Osteoblast (primary cell): ENCODE results near the gene CXADR. TPM values are rescaled to one million over a fixed set of nuclear protein-coding genes. Genes with fewer than 3 reads are reported as not detected.

Experiments used
- DNase-seq: peaks from one replicate; pipeline ENCODE4 v3.0.0; 2011; ENCODE audit warnings: low spot score, mixed read lengths; ENCODE audit not compliant: insufficient read length; ENCODE audit errors: missing footprints
- H2AFZ ChIP-seq: 2 replicates; pipeline ENCODE4 v1.6.0; 2011; ENCODE audit warnings: mild to moderate bottlenecking, low read length
- H3K27ac ChIP-seq: 2 replicates; pipeline ENCODE4 v1.5.1; 2011; ENCODE audit warnings: mild to moderate bottlenecking, low read depth, low read length, moderate library complexity
- H3K27me3 ChIP-seq: 2 replicates; pipeline ENCODE4 v1.6.0; 2012; ENCODE audit warnings: mild to moderate bottlenecking, control low read depth, inconsistent platforms, low read length, moderate library complexity; ENCODE audit not compliant: insufficient read depth
- H3K36me3 ChIP-seq: 2 replicates; pipeline ENCODE4 v1.5.1; 2011; ENCODE audit warnings: mild to moderate bottlenecking, low read length, control low read depth, moderate library complexity; ENCODE audit not compliant: insufficient read depth
- H3K4me1 ChIP-seq: 2 replicates; pipeline ENCODE4 v1.5.1; 2011; ENCODE audit warnings: mild to moderate bottlenecking, low read length, control low read depth, moderate library complexity; ENCODE audit not compliant: insufficient read depth
- H3K4me2 ChIP-seq: 2 replicates; pipeline ENCODE4 v1.6.0; 2011; ENCODE audit warnings: mild to moderate bottlenecking, low read length; ENCODE audit not compliant: insufficient read depth
- H3K4me3 ChIP-seq: fragments of 200-600 bp; sonication (generic); 3 replicates; pipeline ENCODE4 v1.5.1; 2012; ENCODE audit warnings: mild to moderate bottlenecking, low read length, inconsistent platforms; ENCODE audit not compliant: insufficient read depth
- H3K79me2 ChIP-seq: 2 replicates; pipeline ENCODE4 v1.6.0; 2012; ENCODE audit warnings: mild to moderate bottlenecking, low read length, control low read depth, inconsistent platforms; ENCODE audit not compliant: insufficient read depth
- H3K9me3 ChIP-seq: 2 replicates; pipeline ENCODE4 v1.5.1; 2011; ENCODE audit warnings: low read depth, low read length, control low read depth
- H4K20me1 ChIP-seq: 2 replicates; pipeline ENCODE4 v1.6.0; 2012; ENCODE audit warnings: mild to moderate bottlenecking, low read length, control low read depth; ENCODE audit not compliant: insufficient read depth
- CTCF ChIP-seq: IDR thresholded peaks from 2 replicates; pipeline ENCODE4 v1.5.1; 2011; ENCODE audit warnings: mild to moderate bottlenecking, low read depth, low read length, moderate library complexity; ENCODE audit errors: extremely low read depth
- total RNA-seq: library from RNA; depleted of rRNA; stranded (reverse); fragments of >200 nt; gene quantifications from 2 replicates; pipeline ENCODE4 v1.2.3, GENCODE V29; 2012

The CXADR gene
- total RNA-seq, 1 donor, result 0.36 TPM

DNA sequence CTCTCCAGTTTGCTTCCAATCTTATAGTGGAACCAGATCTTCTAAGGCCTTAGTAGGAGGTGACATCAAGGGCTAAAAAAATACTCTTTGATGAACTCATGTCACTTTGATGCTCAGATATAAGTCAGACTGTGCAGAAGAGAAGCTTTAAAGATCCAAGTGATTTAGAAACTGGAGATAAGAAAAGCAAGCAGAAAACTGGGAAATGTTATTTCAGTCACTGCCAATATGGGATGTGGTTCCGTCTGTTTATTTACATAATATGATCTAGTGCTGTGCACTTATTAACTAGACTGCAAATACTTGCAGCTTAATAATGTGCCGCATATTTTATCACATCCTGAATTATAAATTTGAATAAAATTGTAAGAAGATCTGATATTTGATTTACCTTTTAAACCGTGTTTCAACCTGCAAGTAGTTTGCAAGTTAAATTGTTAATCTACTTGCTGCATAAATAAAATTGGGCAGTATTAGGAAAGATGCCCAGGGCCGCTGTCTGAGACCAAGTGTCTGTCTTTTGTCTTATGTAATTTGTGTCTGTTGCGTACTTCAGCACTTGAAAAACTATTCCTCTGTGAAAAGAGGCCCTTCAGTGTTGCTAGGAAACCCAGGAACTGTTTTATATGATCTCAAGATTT, 29.6 kb downstream of the CXADR start:
- Histone ChIP-seq H3K36me3 (no peaks in the 10 kb centered on the region), H3K4me3 (no peak overlapping the region), H3K27ac (no peak overlapping the region), H2AFZ (no peak overlapping the region), H3K9me3 (no peaks in the 10 kb centered on the region), H4K20me1 (no peaks in the 10 kb centered on the region), H3K4me2 (no peak overlapping the region), H3K27me3 (peaks cover 3% of the 10 kb centered on the region), H3K79me2 (no peaks in the 10 kb centered on the region), H3K4me1 (no peaks in the 10 kb centered on the region)
- no peak for DNase-seq
- no peak for TF ChIP-seq CTCF

DNA sequence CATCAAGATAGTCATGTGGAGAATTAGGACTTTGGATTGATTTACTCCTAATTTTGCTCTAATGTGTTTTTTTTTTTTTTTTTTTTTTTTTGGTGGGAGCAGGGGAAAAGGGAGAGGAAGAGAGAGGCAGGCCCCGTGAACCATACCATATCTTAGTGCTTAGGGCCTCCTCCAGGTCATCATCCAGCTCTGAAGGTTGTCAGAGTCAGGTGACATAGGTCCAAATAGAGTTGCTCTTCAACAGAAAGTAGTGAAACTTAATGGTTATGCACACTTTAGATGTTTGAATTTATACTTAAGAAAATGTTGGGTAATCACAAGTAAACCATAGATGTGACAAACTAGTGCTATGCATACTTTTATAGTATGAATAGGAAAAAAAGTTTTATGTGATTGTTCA, 32.2 kb downstream of the CXADR start:
- TF ChIP-seq CTCF, result no peak
- Histone ChIP-seq H3K4me1 (no peaks in the 10 kb centered on the region), H4K20me1 (no peaks in the 10 kb centered on the region), H3K79me2 (no peaks in the 10 kb centered on the region), H3K27me3 (peaks cover 3% of the 10 kb centered on the region), H3K4me2 (no peak overlapping the region), H2AFZ (no peak overlapping the region), H3K36me3 (no peaks in the 10 kb centered on the region), H3K27ac (no peak overlapping the region), H3K9me3 (no peaks in the 10 kb centered on the region), H3K4me3 (no peak overlapping the region)
- DNase-seq, result no peak

- no peak for DNase-seq
- H3K4me1 ChIP-seq, result no peaks in the 10 kb centered on the region
- H3K27ac ChIP-seq, result no peak overlapping the region
- no peaks in the 10 kb centered on the region for H3K79me2 ChIP-seq
- no peaks in the 10 kb centered on the region for H4K20me1 ChIP-seq
- H3K9me3 ChIP-seq, result no peaks in the 10 kb centered on the region
- no peak overlapping the region for H2AFZ ChIP-seq
- H3K36me3 ChIP-seq, result no peaks in the 10 kb centered on the region
- no peak overlapping the region for H3K4me3 ChIP-seq
- no peak overlapping the region for H3K4me2 ChIP-seq
- no peak for TF ChIP-seq CTCF
- H3K27me3 ChIP-seq, result no peaks in the 10 kb centered on the region
These were observed 35.4 kb downstream of the CXADR start for GRCh38 chr21:17548262-17548661.

DNA sequence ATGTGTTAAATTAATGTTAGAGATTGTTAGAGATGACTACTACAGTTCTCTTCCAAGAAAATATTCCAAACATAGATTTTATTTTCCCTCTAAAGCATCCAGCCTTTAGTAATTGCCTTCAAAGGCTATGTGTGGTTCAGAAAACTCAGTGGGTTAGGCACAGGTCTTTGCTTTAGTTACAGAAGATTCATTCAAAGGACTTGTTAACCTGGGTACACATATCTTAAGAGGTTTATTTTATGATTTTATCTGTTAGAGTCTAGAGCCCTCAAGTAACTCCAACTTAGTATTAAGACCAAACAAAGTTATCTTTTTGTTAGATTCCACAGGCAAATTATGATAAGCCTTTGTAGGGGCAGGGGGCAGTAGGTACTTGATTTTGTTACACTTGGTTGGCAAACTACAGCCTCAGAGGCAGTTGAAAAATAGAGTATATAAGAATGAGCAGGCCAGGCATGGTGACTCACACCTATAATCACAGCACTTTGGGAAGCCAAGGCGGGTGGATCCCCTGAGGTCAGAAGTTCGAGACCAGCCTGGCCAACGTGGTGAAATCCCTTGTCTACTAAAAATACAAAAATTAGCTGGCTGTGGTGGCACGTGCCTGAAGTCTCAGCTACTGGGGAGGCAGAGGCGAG, 37.9 kb downstream of the CXADR start:
- H3K27ac ChIP-seq, result no peak overlapping the region
- H2AFZ ChIP-seq, result no peak overlapping the region
- H3K9me3 ChIP-seq, result no peaks in the 10 kb centered on the region
- no peak for TF ChIP-seq CTCF
- H3K79me2 ChIP-seq, result no peaks in the 10 kb centered on the region
- no peak for DNase-seq
- no peak overlapping the region for H3K4me3 ChIP-seq
- H3K27me3 ChIP-seq, result peaks cover under 1% of the 10 kb centered on the region
- no peaks in the 10 kb centered on the region for H3K36me3 ChIP-seq
- H3K4me1 ChIP-seq, result no peaks in the 10 kb centered on the region
- H4K20me1 ChIP-seq, result no peaks in the 10 kb centered on the region
- no peak overlapping the region for H3K4me2 ChIP-seq
